IMR-90 (cell line): ENCODE results near the gene GPR158. TPM values are rescaled to one million over a fixed set of nuclear protein-coding genes. Genes with fewer than 3 reads are reported as not detected.

ENCODE experiments used
- ATAC-seq: fragments of 200-7000 bp; cut with Tn5 transposase; 2 replicates; pipeline ENCODE4 v1.9.1; 2020; ENCODE audit warnings: low read depth, mild to moderate bottlenecking, moderate library complexity
- BruUV-seq: library from RNA; stranded (reverse); fragments of 400-500 nt; replicated peaks from 2 replicates; lab custom pipeline; 2021; lab: Mats Ljungman, UMichigan
- CTCF ChIA-PET: fragments of 300-600 bp; formaldehyde crosslinking; extraction: SDS; loops from one replicate; lab custom pipeline; 2021; ENCODE audit warnings: antibody characterized with exemption; lab: Yijun Ruan, JAX
- POLR2A ChIA-PET: fragments of 300-600 bp; sonication (Branson Sonifier 250); formaldehyde crosslinking; loops from one replicate; lab custom pipeline; 2022; ENCODE audit warnings: antibody characterized with exemption; ENCODE audit not compliant: unreplicated experiment; lab: Charles Lee
- DNase-seq: peaks from one replicate; pipeline ENCODE4 v3.0.0; 2013
- H2AFZ ChIP-seq: replicated peaks from 2 replicates; pipeline ENCODE3; 2013; ENCODE audit warnings: low read length, mild to moderate bottlenecking; ENCODE audit not compliant: poor library complexity
- H2AK5ac ChIP-seq: 2 replicates; pipeline ENCODE4 v1.6.1; 2013; ENCODE audit warnings: low read depth, low read length, inconsistent platforms
- H2AK9ac ChIP-seq: replicated peaks from 2 replicates; pipeline ENCODE3; 2013; ENCODE audit warnings: mild to moderate bottlenecking, low read depth, low read length, moderate library complexity; ENCODE audit not compliant: poor library complexity
- H2BK120ac ChIP-seq: 2 replicates; pipeline ENCODE4 v1.6.1; 2013; ENCODE audit warnings: low read depth, low read length, inconsistent platforms
- H2BK15ac ChIP-seq: 3 replicates; pipeline ENCODE4 v1.6.1; 2013; ENCODE audit warnings: low read depth, low read length, inconsistent platforms
- H2BK20ac ChIP-seq: 2 replicates; pipeline ENCODE4 v1.6.1; 2013; ENCODE audit warnings: low read depth, mild to moderate bottlenecking, inconsistent platforms, low read length, moderate library complexity
- H2BK5ac ChIP-seq: 2 replicates; pipeline ENCODE4 v1.6.1; 2013; ENCODE audit warnings: mild to moderate bottlenecking, low read depth, low read length, inconsistent platforms; ENCODE audit not compliant: poor library complexity, severe bottlenecking
- H3K14ac ChIP-seq: replicated peaks from 2 replicates; pipeline ENCODE4 v1.6.1; 2013; ENCODE audit warnings: low read depth, low read length, inconsistent platforms
- H3K18ac ChIP-seq: 2 replicates; pipeline ENCODE4 v1.6.1; 2013; ENCODE audit warnings: low read depth, low read length, control low read depth
- H3K23ac ChIP-seq: 2 replicates; pipeline ENCODE4 v1.6.1; 2013; ENCODE audit warnings: low read depth, low read length, inconsistent platforms
- H3K27ac ChIP-seq: 2 replicates; pipeline ENCODE4 v1.5.1; 2013; ENCODE audit warnings: mild to moderate bottlenecking, control low read depth, low read length; ENCODE audit not compliant: insufficient read depth
- H3K27me3 ChIP-seq: 2 replicates; pipeline ENCODE4 v1.6.1; 2013; ENCODE audit warnings: low read length; ENCODE audit not compliant: control insufficient read depth, insufficient read depth
- H3K36me3 ChIP-seq: 2 replicates; pipeline ENCODE4 v1.6.1; 2013; ENCODE audit warnings: low read length, mixed read lengths; ENCODE audit not compliant: control insufficient read depth, insufficient read depth
- H3K4ac ChIP-seq: 2 replicates; pipeline ENCODE4 v1.6.1; 2013; ENCODE audit warnings: low read depth, low read length, inconsistent platforms
- H3K4me1 ChIP-seq: 2 replicates; pipeline ENCODE4 v1.6.1; 2013; ENCODE audit warnings: low read length, mixed read lengths; ENCODE audit not compliant: control insufficient read depth, insufficient read depth
- H3K4me2 ChIP-seq: 2 replicates; pipeline ENCODE4 v1.6.1; 2013; ENCODE audit warnings: low read depth, mild to moderate bottlenecking, control low read depth, low read length, moderate library complexity
- H3K4me3 ChIP-seq: 2 replicates; pipeline ENCODE4 v1.5.1; 2013; ENCODE audit warnings: low read depth, mild to moderate bottlenecking, control low read depth, low read length, moderate library complexity; ENCODE audit not compliant: insufficient read depth
- H3K56ac ChIP-seq: 2 replicates; pipeline ENCODE4 v1.6.1; 2013; ENCODE audit warnings: low read length, inconsistent platforms; ENCODE audit not compliant: insufficient read depth; ENCODE audit errors: extremely low read depth
- H3K79me1 ChIP-seq, 2 experiments: 2 replicates each; pipeline ENCODE4 v1.6.1; 2013; ENCODE audit warnings: low read length in 2 of 2, inconsistent platforms in 1 of 2, low read depth in 1 of 2
- H3K9ac ChIP-seq: 2 replicates; pipeline ENCODE4 v1.6.1; 2013; ENCODE audit warnings: low read depth, low read length, control low read depth
- H3K9me1 ChIP-seq: 2 replicates; pipeline ENCODE4 v1.6.1; 2013; ENCODE audit warnings: low read length, inconsistent platforms; ENCODE audit not compliant: insufficient read depth
- H3K9me3 ChIP-seq: 2 replicates; pipeline ENCODE4 v1.6.1; 2013; ENCODE audit warnings: low read length; ENCODE audit not compliant: control insufficient read depth, insufficient read depth
- H4K20me1 ChIP-seq: 2 replicates; pipeline ENCODE4 v1.6.1; 2013; ENCODE audit warnings: low read length, inconsistent platforms; ENCODE audit not compliant: insufficient read depth
- H4K5ac ChIP-seq: 2 replicates; pipeline ENCODE4 v1.6.1; 2013; ENCODE audit warnings: mild to moderate bottlenecking, low read depth, low read length, control low read depth
- H4K8ac ChIP-seq, 2 experiments: 2 replicates each; pipeline ENCODE4 v1.6.1; 2013; ENCODE audit warnings: low read depth in 2 of 2, low read length in 2 of 2, control low read depth in 1 of 2, inconsistent platforms in 1 of 2
- H4K91ac ChIP-seq: 2 replicates; pipeline ENCODE4 v1.6.1; 2013; ENCODE audit warnings: low read depth, low read length, inconsistent platforms; ENCODE audit not compliant: insufficient read depth
- RAD21 ChIP-seq: IDR thresholded peaks from 2 replicates; pipeline ENCODE4 v1.6.1; 2012; ENCODE audit warnings: low read length, improper control_type of control experiment
- WGBS, 2 experiments: methylation state at CpG; one replicate each; pipeline versions ENCODE4 v1.1.5 to v1.1.7; 2013; ENCODE audit warnings: missing lambda C conversion rate in 2 of 2; ENCODE audit not compliant: insufficient read length in 1 of 2; ENCODE audit errors: extremely low coverage in 2 of 2; 5-methylcytosine and 5-hydroxymethylcytosine counted together
- dilution Hi-C: fragments of 300-500 bp; cut with HindIII; formaldehyde crosslinking; loops from one replicate; pipeline ENCODE4 v1.14.3; 2018; ENCODE audit warnings: low sequenced_read_pairs; ENCODE audit not compliant: unreplicated experiment
- in situ Hi-C: fragments of 300-500 bp; cut with MboI; formaldehyde crosslinking; loops from 3 replicates; pipeline ENCODE4 v1.14.3; 2019; ENCODE audit warnings: low sequenced_read_pairs, inconsistent platforms, mixed read lengths
- intact Hi-C: fragments of 100-400 bp; cut with micrococcal nuclease; formaldehyde crosslinking; loops from 2 replicates; pipeline ENCODE4 v1.10.0; 2022
- polyA plus RNA-seq, 3 experiments: library from polyadenylated mRNA; depleted of rRNA; stranded (reverse); fragments of >200 nt; gene quantifications; 2 replicates each; pipeline ENCODE4 v1.2.3, GENCODE V29; 2012; ENCODE audit warnings: low replicate concordance in 1 of 3
- total RNA-seq: library from RNA; depleted of rRNA; stranded (reverse); fragments of >200 nt; gene quantifications from 2 replicates; pipeline ENCODE4 v1.2.3, GENCODE V29; 2012

Gene GPR158
- total and polyA plus RNA-seq, 2 of the 4 experiments (the other 2 are of a cell fraction) = not detected

DNA sequence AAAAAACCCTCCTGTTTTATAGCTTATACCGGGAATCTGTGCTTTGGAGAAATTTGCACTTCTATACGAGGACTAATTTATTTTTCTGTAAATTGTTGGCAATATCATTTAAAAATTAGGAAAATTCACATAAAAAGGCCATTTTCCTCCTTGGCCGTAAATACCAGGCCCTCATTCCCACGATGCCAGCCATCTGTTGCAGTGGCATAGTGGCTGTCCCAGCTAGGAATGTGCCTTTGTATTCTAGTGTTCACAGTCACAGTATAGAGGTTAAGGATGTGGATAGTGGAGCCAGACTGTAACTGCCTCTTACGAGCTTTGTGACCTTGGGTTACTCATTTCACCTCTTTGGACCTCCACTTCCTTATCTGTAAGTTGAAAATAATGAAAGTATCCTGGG lies 312.5 kb downstream of the GPR158 start:
- ChIA-PET CTCF (interaction anchor here (0.6 kb wide), 1 partner anchor 15 kb away, joined by 3 read pairs; no protein-coding TSS in a partner anchor), POLR2A (no interaction called here)
- no peak overlapping the region for H2BK20ac ChIP-seq
- DNase-seq (no peak), ATAC-seq (no peak)
- peaks cover 9% of the 10 kb centered on the region; the same call in 1 of the 2 replicates for H3K9me3 ChIP-seq
- H3K27me3 ChIP-seq = no peaks in the 10 kb centered on the region
- no peak overlapping the region for H3K4me3 ChIP-seq
- no peak overlapping the region for H2AK9ac ChIP-seq
- no peak overlapping the region for H2AK5ac ChIP-seq
- TF ChIP-seq RAD21 = no peak
- no peaks in the 10 kb centered on the region for H3K4me1 ChIP-seq
- H4K20me1 ChIP-seq = no peaks in the 10 kb centered on the region
- dilution Hi-C loops (no loop called here), in situ Hi-C loops (no loop called here), intact Hi-C loops (no loop called here)
- H4K8ac ChIP-seq = no peak overlapping the region
- no peak overlapping the region for H2BK120ac ChIP-seq
- no peak overlapping the region for H3K27ac ChIP-seq
- no peak overlapping the region for H2BK15ac ChIP-seq
- no peak overlapping the region for H3K18ac ChIP-seq
- no CpG with 5 or more reads among the region's 5 CpGs for WGBS, 2 experiments
- no peaks in the 10 kb centered on the region for H3K36me3 ChIP-seq
- H4K5ac ChIP-seq = no peak overlapping the region
- no peak overlapping the region for H4K91ac ChIP-seq
- no TSS peak for BruUV-seq
- no peak overlapping the region for H3K4ac ChIP-seq
- H3K79me1 ChIP-seq = no peaks in the 10 kb centered on the region
- H3K9me1 ChIP-seq = no peaks in the 10 kb centered on the region
- no peak overlapping the region for H3K9ac ChIP-seq
- no peak overlapping the region for H3K14ac ChIP-seq
- H3K4me2 ChIP-seq = no peak overlapping the region
- H2BK5ac ChIP-seq = no peak overlapping the region
- H2AFZ ChIP-seq = no peak overlapping the region
- no peak overlapping the region for H3K23ac ChIP-seq
- no peak overlapping the region for H3K56ac ChIP-seq
